Transverse colon (tissue), 4 donors: Measurements from ENCODE around the gene SPATS1.

Source experiments
- EP300 ChIP-seq: sonication (generic); formaldehyde crosslinking; IDR thresholded peaks from one replicate; pipeline ENCODE4 v1.6.1; 2017; ENCODE audit warnings: antibody characterized with exemption, low read depth
- POLR2A ChIP-seq: fragments of 450-650 bp; IDR thresholded peaks from one replicate; pipeline ENCODE4 v1.6.1; 2016; ENCODE audit warnings: antibody characterized with exemption, mild to moderate bottlenecking, moderate library complexity
- POLR2AphosphoS5 ChIP-seq, 3 donors: sonication (generic); formaldehyde crosslinking; IDR thresholded peaks; one replicate each; pipeline ENCODE4 v1.6.1; 2016; ENCODE audit warnings: antibody characterized with exemption in 3 of 3
- TF ChIP-seq, protein P1 (sequence below), 5 experiments: fragments of 200-600 bp in 3 of 5; fragments of 450-650 bp in 2 of 5; sonication (generic) in 3 of 5; IDR thresholded peaks; 1 replicate in 2 of 5; 2 replicates in 3 of 5; pipeline ENCODE4 v1.5.1; 2016 to 2017; ENCODE audit warnings: antibody characterized with exemption in 5 of 5, inconsistent platforms in 3 of 5, mild to moderate bottlenecking in 2 of 5, moderate library complexity in 1 of 5

DNA sequence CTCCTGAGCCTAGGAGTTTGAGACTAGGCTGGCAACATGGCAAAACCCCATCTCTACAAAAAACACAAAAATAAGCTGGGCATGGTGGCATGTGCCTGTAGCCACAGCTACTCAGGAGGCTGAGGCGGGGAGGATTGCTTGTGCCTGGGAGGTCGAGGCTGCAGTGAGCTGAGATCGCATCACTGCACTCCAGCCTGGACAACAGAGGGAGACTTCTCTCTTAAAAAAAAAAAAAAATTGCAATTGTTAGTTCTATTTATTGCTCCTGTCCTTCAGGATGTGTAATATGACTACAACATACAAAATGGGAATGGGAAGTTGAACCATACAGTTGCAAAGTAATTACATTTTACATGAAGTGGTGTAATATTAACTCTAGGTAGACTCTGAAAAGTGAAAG is 21.2 kb upstream of the SPATS1 start:
- TF ChIP-seq POLR2A (no peak), POLR2AphosphoS5 (IDR thresholded peaks at IDR 0.05) (no peak), EP300 (no peak)
- TF ChIP-seq, protein P1, sequence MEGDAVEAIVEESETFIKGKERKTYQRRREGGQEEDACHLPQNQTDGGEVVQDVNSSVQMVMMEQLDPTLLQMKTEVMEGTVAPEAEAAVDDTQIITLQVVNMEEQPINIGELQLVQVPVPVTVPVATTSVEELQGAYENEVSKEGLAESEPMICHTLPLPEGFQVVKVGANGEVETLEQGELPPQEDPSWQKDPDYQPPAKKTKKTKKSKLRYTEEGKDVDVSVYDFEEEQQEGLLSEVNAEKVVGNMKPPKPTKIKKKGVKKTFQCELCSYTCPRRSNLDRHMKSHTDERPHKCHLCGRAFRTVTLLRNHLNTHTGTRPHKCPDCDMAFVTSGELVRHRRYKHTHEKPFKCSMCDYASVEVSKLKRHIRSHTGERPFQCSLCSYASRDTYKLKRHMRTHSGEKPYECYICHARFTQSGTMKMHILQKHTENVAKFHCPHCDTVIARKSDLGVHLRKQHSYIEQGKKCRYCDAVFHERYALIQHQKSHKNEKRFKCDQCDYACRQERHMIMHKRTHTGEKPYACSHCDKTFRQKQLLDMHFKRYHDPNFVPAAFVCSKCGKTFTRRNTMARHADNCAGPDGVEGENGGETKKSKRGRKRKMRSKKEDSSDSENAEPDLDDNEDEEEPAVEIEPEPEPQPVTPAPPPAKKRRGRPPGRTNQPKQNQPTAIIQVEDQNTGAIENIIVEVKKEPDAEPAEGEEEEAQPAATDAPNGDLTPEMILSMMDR (IDR thresholded peaks at IDR 0.05) = no peak
